GM21723 (cell line): ENCODE results near the gene PSMA2.

Experiments used
- ATAC-seq: cut with Tn5 transposase; IDR thresholded peaks from one replicate; pipeline ENCODE4 v1.9.1; 2021; ENCODE audit warnings: mild to moderate bottlenecking, moderate library complexity; ENCODE audit not compliant: unreplicated experiment

PSMA2 gene

GRCh38 chr7:42931834-42932651 lies at the start of gene PSMA2, which contains the start of gene MRPL32:
TSS of gene PSMA2 (minus strand) at chr7:42932174. CDS start at chr7:42932158, 16 bp downstream.
TSS of gene MRPL32 (plus strand) at chr7:42932376. CDS start at chr7:42932387, 11 bp downstream.
- peak; percentile 99 for ATAC-seq

GRCh38 chr7:42981601-42982000 lies 49.6 kb upstream of the PSMA2 start:
- no peak for ATAC-seq

- no peak for ATAC-seq
These were observed 48.5 kb upstream of the PSMA2 start for GRCh38 chr7:42980514-42980913.

GRCh38 chr7:42980084-42980483 lies 48.1 kb upstream of the PSMA2 start:
- no peak for ATAC-seq

GRCh38 chr7:42978496-42978895 lies 46.5 kb upstream of the PSMA2 start:
- ATAC-seq: no peak

GRCh38 chr7:42976371-42976770 lies 44.4 kb upstream of the PSMA2 start:
- no peak for ATAC-seq

- no peak for ATAC-seq
These were observed 40.9 kb upstream of the PSMA2 start for GRCh38 chr7:42972699-42973500.

GRCh38 chr7:42967391-42967790 lies 35.4 kb upstream of the PSMA2 start:
- no peak for ATAC-seq

- peak; percentile 59 for ATAC-seq
These were observed 33.2 kb upstream of the PSMA2 start for GRCh38 chr7:42964849-42965805.

- ATAC-seq: no peak
These were observed 32.3 kb upstream of the PSMA2 start for GRCh38 chr7:42964293-42964692.

- no peak for ATAC-seq
These were observed 29.2 kb upstream of the PSMA2 start for GRCh38 chr7:42961170-42961569.

- no peak for ATAC-seq
These were observed 28.8 kb upstream of the PSMA2 start for GRCh38 chr7:42960762-42961161.

- ATAC-seq: no peak
These were observed 27.6 kb upstream of the PSMA2 start for GRCh38 chr7:42959549-42959948.

- ATAC-seq: no peak
These were observed 24.1 kb upstream of the PSMA2 start for GRCh38 chr7:42956062-42956461.

GRCh38 chr7:42953994-42954393 lies 22.0 kb upstream of the PSMA2 start:
- ATAC-seq: no peak

- no peak for ATAC-seq
These were observed 20.4 kb upstream of the PSMA2 start for GRCh38 chr7:42952328-42952727.

GRCh38 chr7:42950417-42950816 lies 18.4 kb upstream of the PSMA2 start:
- ATAC-seq: no peak

- no peak for ATAC-seq
These were observed 15.5 kb upstream of the PSMA2 start for GRCh38 chr7:42947521-42947920.

GRCh38 chr7:42946627-42946950 lies 14.6 kb upstream of the PSMA2 start:
- ATAC-seq: no peak

GRCh38 chr7:42945821-42946626 lies 14.1 kb upstream of the PSMA2 start:
- peak; percentile 73 for ATAC-seq
